Sigmoid colon (tissue), 4 donors: ENCODE results near the gene TUBA4B.

Experiments
- CTCF ChIP-seq, 4 experiments: fragments of 450-650 bp in 3 of 4; fragments of 200-600 bp in 1 of 4; IDR thresholded peaks; one replicate each; pipeline ENCODE4 v1.5.1; 2016 to 2019; ENCODE audit warnings: antibody characterized with exemption in 4 of 4, mild to moderate bottlenecking in 3 of 4, moderate library complexity in 2 of 4
- EP300 ChIP-seq, 4 donors: sonication (generic); formaldehyde crosslinking; IDR thresholded peaks; one replicate each; pipeline ENCODE4 v1.6.1; 2017; ENCODE audit warnings: antibody characterized with exemption in 4 of 4
- POLR2A ChIP-seq, 2 donors: fragments of 450-650 bp; IDR thresholded peaks; one replicate each; pipeline ENCODE4 v1.6.1; 2016; ENCODE audit warnings: antibody characterized with exemption in 2 of 2, mild to moderate bottlenecking in 2 of 2, moderate library complexity in 2 of 2
- POLR2AphosphoS5 ChIP-seq, 4 donors: sonication (generic); formaldehyde crosslinking; IDR thresholded peaks; one replicate each; pipeline ENCODE4 v1.6.1; 2017; ENCODE audit warnings: antibody characterized with exemption in 4 of 4

- TF ChIP-seq POLR2AphosphoS5 (IDR thresholded peaks at IDR 0.05) = no peak
- no peak for TF ChIP-seq POLR2A (IDR thresholded peaks at IDR 0.05)
- TF ChIP-seq CTCF (IDR thresholded peaks at IDR 0.05) = no peak
- no peak for TF ChIP-seq EP300 (IDR thresholded peaks at IDR 0.05)
Observed at GRCh38 chr2:219228911-219229304, 24.1 kb upstream of the TUBA4B start.
